HG03135 (cell line): ENCODE results near the gene SMG6.

ENCODE experiments used
- ATAC-seq: cut with Tn5 transposase; IDR thresholded peaks from one replicate; pipeline ENCODE4 v1.9.1; 2021; ENCODE audit warnings: mild to moderate bottlenecking, moderate library complexity; ENCODE audit not compliant: unreplicated experiment

Gene SMG6

DNA sequence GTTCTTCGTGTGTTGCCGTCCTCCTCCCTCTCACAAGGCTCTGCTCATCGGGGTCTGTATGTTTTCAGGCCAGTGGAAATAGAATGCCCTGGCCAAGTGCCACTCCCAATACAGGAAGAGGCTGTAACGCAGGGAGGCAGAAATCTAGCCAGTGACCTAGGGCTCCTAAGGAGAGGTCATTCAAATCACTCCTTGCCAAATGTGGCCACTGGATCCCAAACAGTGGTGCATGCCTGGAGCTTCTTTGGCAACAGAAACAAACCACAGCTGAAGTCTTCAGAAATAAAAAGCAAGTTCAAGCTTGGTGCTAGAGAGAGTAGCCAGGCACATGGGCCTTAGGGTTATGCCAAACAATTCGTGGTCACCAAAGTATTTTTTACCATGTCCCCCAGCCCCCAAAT lies 66.1 kb downstream of the SMG6 start:
- no peak for ATAC-seq

DNA sequence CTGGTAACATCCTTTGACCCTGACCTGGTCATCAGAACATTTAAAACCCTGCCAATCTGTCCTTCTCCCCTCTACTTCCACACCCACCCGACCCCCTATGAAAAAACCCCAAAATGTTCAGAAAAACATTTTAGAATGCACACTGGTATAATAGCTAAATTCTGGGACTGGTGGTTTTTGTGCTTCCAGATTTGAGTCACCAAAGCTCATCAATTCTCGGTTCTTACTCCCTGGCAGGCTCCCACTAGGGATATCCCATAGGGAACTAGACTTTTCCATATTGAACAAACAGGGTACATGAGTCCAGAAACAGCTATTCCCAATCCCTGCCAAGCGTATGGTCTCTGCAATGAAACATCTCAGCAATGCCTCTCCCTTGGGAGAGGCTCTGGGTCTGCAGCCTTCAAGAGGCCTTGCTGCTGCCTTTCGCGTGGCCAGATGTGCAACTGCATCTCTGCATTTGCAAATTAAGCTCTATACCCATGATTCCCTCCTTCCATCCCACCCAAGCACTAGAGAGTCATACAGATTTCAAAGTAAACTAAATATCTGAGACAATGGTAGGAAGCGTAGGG lies 67.7 kb downstream of the SMG6 start:
- no peak for ATAC-seq

DNA sequence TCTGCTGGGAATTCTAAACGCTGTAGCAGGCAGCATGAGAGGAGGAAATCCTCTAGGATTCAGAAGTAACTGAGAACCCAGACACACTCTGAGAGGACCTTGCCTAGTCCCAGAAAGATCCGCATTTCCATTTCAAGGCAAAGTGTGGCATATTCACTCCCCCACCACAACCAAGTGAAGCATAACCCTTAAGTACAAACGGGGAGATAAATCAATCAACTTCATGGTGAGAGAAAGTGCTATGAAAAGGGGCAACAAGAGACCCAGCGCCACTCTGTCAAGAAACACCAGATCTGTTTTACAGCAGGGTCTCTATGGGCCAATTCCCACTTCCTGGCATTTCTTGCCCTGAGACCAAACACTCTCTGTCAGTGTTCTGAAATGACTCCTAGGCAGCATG lies 68.3 kb downstream of the SMG6 start:
- ATAC-seq = no peak

DNA sequence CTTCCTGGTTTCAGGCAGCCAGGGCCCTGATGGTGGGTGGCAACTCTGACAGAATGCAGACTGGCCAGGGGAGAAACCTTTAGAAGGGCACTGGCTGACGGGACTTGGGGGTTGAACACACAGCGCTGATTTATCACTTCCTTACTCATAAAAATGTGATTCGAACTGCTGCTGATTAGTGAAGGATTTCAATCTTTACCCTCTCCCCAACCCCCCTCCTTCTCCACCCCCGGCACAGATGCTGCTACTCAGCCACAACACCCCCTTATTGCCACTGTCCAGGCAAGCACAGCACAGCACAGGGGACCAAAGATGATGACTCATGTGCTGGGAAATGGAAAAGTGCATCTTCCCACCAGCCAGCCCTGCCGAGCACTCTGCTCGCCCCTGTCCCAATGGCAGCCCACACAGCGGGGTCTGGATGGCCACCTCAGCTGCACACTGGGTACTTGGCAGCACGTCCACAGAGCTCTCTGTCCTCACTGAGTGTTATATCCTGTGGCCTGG lies 70.1 kb downstream of the SMG6 start:
- no peak for ATAC-seq

DNA sequence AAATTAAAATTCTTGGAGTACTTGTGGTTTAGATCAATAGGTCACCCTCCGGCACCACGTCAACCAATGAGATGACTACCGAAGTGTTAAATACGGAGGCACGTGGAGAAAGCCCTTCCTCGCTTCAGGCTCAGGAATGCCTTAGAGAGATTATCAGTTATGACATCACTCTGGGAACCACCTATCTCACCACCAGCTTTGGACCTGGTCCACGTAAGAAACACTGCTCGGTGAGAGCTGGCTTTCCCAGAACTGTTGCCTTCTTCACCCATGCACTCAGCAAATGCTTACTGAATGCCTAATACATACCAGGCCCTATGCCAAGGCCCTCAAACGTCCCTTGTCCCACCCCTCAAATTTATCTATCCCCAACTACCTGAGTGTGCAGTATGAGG lies 71.3 kb downstream of the SMG6 start:
- ATAC-seq = no peak

DNA sequence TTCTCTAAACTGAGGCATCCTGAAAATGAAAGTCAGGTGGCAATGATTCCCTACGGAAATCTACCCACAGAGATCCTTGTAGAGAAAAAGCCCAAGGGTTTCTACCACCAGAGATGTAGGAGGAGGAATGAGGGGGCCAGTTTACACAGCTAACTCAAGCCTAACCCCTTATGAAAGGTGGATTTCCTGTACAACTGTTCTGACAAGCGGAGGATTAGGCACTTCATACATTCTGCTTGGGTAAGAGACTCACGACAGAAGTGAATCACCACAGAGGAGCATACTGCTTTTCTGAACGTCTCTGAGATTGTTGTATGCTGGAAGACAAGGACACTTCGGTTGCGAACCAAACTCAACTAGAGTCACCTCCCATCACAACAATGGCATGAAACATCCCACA lies 72.7 kb downstream of the SMG6 start:
- ATAC-seq = no peak

DNA sequence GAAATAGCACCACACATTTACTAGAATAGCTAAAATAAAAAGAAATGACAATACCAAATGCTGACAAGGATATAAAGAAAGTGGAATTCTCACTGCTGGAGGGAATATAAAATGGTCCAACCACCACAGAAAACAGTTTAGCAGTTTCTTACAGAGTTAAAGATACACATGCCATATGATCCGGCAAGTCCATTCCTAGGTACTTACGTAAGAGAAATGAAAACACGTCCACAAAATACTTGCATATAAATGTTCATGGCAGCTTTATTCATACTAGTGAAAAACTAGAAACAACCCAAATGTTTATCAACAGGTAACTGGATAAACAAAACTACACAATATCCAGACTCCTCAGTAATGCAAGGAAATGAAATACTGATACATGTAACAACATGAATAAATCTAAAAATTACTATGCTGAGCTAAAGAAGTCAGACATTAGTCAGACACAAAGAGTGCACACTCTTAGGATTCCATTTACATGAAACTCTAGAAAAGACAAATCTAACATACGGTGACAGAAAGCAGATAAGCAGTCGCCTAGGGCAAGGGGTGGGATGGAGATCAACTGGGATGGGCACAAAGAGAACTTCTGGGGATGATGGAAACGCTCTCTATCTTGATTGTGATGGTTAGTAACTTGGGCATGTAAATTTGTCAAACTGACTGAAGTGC lies 76.4 kb downstream of the SMG6 start:
- ATAC-seq = no peak

DNA sequence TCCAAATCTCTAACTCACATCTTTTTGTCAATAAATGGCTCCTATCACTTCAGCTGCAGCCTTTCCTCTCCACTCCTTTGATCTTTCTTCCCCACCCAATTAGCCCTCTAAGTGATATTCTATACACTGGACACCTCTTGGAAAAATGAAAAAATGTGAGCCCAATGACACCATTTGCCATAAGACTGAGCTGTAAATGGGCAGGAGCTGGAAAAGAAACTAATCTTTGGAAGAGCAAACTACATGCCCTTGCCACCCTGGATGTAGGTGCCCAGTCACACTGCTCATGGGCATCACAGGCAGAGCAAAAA lies 80.0 kb downstream of the SMG6 start:
- ATAC-seq = no peak

DNA sequence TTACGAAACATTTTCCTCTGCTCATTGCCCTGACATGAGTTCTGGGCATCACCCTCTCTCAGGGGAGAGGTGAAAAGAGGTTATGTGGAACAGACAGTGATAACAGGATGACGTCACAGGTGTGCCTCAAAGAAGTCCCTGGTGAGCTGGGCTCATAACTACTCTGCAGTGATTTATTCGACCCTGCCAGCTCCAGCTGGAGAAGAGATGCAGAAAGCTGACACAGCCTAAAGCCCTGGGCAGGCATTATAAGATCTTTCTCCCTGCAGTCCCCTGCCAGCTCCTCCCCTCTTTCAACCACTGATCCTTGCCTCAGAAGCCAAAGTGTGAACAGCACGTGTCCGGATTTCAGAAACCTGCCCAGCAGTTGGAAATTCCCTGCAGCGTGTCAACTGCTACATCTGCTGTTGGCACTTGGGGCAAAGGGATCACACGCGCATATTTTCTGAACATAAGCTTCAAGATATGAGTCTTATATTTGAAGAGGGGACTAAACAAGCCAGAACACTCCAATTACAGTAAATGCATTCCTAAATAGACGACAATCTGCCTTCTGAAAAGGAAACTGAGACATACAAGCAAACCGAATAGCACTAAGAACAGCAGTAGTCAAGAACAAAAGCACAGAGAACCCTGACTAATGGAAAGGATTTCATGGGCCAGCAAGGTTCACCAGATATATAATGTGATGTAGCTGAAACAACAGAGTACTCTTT lies 80.5 kb downstream of the SMG6 start:
- ATAC-seq = no peak

DNA sequence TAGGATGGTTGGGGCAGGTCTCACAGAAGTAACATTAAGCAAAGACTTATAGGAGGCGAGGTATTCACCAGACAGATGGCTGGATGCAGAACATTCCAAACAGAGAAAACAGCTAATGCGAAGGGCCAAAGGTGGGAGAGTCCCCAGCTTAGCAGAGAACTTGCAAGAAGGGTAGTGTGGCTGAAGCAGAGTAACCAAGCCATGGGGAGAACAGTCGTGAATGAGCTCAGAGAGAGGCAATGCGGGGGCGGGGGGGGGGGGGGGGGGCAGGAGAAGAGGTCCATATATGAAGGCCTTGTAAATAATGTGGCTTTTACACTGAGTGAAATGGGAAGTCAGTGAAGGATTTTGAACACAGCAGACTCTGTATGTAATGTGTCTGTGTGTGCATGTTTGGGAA lies 81.3 kb downstream of the SMG6 start:
- ATAC-seq = no peak

DNA sequence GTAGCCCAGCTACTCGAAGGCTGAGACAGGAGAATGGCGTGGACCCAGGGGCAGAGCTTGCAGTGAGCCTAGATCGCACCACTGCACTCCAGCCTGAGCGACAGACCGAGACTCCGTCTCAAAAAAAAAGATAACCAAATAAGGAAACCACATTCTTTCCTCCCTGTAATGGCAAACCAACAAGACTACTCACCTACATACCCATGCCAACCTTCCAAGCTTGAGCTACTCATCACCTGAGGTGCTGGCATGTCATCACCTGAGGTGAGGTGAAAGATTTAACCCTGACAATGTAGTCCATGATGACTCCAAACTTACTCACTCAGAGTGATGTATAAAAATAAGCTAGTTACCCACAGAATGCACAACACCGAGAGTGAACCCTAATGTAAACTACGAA lies 85.2 kb downstream of the SMG6 start:
- no peak for ATAC-seq

DNA sequence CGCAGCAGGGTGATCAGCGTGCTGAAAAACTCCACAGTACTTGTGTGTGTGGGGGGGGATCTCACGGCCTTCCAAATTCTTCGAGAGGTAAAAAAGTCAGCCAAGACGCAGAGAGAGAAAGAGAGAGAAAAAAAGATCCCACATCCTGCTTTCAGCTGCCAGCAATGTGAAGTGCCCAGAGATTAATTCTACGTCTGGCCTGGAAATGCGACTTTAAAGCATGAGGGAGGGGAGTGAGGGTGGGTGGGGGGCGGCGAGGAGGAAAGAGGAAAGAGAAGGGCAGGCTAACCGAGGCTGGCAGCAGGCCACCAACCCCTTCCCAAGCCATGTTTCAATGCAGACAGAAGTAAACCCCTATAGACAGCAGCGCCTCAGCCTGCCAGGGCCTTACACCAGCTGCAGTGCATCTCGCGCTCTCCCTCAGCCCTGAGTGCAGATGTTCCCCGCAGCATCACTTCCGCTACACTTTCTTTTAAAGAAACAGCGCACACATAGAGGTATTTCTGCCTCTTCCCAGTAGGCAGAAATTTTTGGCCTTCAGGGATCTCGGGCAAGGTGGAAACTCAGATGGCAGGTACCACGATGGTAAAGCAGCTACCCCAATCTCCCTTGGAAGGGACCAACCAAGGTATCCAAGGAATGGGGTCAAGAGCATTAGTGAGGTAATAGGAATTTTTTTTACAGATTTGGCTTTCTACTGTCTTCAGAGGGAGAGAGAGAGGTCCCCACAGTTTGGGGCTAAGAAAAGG lies 87.8 kb downstream of the SMG6 start:
- ATAC-seq = peak; percentile 81

DNA sequence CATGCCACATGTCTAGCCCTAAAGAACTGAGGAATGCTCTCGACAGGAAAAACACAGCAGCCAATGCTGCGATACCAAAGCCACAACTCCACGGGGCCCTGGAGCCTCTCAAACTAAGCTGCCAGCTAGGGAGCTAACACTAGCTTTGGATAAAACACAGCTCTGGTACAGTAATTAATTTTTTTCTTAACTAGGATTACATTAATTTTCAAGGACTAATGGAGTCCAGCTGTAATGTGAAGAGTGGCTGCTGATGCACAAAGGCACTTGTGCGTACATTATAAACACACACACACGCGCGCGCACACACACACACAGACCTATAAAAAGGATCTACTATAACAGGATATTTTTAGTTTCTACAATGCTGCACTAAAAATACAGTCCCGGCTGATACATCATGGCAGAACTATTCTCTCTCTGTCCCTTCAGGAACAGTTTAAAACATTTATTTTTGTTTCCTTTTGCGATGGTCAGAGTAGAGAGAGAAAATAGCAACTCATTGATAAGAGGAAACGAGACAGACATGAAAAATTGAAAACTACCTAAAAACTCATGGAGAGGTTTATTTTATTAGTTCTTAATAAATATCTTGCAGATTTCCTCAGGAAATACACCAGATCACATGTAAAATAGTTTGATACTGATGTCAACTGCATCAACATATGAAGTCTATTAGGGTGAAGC lies 88.5 kb downstream of the SMG6 start:
- ATAC-seq = no peak

DNA sequence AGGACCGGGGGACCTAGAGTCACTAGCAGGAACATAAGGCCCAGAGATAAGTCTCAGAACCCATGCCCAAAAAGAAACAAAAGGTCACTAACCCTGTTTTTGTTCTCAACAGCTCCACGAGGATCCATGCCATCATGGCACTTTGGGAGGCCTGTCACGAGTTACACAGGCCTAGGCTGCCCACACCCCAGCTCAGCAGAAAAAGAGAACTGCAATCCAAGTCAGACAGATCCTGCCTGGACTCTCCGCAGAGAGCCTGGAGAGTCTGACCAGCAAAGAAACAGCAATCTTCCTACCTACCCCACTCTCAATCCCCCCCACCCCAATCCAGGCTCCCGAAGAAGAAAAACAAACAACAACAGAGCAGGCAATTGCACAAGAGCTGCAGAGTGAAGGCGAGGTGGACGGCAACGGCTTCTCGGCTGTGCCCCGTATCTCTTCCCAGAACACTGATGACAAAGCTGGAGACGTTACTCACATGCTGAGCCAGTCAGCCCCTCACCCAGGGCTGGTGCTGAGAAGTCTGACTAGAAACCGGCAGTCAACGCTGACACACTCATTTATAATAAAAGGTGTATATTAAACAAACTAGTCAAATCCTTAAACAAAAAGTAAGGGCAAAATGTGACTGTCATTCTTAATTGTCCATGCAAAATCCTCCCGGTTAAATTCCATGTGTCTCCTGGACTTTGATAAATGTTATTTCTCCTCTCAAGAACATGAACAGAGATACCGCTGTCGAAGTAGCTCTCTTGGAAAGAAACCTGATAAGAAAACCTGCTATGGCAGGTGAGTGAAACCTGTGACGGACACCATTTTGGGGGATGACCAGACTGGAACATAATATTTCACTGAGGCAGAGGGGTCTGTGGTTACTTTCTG lies 89.3 kb downstream of the SMG6 start:
- ATAC-seq = no peak

DNA sequence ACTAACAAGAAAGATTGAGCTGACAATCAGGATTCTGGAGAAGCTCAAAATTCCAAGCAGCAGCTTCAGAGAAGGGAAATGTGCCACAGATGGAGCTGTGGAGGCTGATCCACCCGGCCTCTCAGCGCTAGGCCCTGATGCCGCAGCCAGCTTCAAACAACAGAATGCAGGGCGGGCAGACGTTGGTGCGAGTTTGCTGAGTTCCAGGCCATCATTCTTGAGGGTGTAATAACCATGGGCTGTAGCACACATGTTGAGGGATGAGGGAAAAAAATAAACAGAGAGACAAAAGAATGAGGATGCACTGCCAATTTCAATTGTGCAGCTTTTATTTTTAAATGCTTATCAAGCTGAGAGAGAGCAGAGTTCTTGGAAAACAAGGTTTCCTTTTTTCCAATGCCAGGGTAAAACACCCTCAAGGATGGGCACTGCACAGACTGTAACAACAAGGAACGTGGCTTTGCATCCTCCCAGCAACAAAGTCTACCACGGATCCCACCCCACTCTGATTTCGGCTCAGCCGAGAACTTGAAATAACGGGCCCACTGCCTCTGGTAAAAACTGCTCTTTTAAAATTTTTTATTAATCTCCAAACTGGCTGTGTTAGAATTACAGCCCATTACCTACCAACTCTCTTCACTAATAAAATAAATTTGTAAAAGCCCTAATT lies 90.2 kb downstream of the SMG6 start:
- ATAC-seq = no peak

DNA sequence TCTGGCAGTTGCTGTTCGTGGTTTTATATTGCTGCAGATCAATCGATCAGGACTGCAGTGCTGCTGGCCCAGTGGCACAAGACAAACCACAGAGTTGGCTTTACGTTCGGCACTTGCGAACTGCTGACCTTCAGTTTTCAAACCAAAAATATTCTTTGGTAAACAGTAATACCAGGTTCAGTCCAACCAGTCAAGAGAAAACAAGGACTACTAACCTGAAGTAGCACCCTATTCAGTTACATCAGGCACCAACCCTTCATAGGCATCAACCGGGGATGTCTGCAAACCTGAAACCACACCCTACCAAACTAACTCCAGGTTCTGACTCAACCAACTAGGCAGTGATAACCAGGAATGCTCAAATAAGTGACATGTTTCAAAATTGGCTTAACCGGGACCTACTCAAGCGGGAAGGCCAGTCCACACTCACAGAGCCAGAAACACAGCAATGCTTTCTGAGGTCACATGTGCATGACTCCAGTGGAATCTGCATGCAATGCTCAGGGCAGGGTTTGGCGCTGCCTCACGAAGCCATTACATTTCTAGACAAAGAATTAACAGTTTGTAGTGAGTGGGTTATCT lies 91.1 kb downstream of the SMG6 start:
- ATAC-seq = no peak

DNA sequence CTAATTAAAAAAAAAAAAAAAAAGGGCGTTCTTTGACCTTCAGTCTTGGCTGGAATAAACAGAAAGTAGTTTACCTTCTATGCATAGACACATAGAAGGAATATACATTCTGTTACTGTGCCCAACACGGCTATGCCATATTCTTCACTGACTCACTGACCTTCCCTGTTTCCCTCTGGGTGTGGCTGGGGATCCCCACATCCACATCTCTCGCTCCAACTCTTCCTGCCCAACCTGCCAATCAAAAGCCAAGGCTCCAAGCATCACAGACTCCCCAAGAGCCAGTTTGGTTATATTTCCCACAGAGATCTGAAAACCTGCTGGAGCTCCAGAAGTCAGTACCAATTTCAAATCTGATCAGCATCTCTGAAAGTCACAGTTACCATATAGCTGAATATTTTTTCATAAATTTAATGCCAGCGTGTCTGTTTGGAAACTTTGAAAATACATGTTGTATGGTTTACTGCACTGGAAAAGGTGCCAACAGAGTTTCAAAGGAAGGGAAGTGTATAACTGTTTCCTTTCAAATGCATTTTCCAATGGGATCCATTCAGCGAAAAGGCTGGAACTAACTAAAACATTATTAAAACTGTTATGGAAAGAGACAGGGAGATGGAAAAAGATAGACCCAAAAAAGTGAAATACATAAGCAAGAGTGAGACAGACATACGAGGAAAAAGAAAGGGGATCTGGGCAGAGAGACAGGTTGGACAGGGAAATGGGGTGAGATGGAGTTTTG lies 91.8 kb downstream of the SMG6 start:
- no peak for ATAC-seq

DNA sequence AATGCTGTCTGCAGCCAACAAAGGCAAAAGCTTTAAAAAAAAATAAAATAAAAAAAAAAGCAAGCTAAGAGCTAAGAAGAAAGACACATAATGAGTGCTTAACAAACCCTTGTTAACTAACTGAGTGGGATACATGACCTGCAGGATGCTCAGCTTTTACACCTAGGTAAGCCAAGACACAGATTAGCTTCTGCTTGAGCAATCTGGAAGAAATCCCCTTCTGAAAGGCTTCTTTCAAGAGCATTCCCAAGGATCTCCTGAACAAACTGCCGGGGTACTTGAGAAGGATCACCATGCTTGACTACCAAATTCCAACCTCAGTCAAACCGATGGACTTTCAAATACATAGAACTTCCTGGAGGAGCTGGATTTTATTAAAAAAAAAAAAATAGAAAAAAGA lies 92.9 kb downstream of the SMG6 start:
- ATAC-seq = no peak
